PC-3 (cell line): ENCODE measurements around the gene CTNNA3. TPM values are rescaled to one million over a fixed set of nuclear protein-coding genes. Genes with fewer than 3 reads are reported as not detected.
"Not testable (repeated sequence)": the region's sequence is repeated elsewhere in the genome, so short reads cannot be mapped to it uniquely, and the experiment has no call there.

Experiments
- ATAC-seq: fragments of 200-7000 bp; cut with Tn5 transposase; 2 replicates; pipeline ENCODE4 v1.9.1; 2020; ENCODE audit warnings: mild to moderate bottlenecking, moderate library complexity
- BruUV-seq: library from RNA; stranded (reverse); fragments of 400-500 nt; replicated peaks from 2 replicates; lab custom pipeline; 2021; lab: Mats Ljungman, UMichigan
- CTCF ChIA-PET: fragments of 300-600 bp; sonication (Branson Sonifier 250); formaldehyde crosslinking; loops from one replicate; lab custom pipeline; 2022; ENCODE audit warnings: antibody characterized with exemption; lab: Charles Lee
- POLR2A ChIA-PET: fragments of 300-600 bp; sonication (Branson Sonifier 250); formaldehyde crosslinking; loops from one replicate; lab custom pipeline; 2022; ENCODE audit warnings: antibody characterized with exemption; ENCODE audit not compliant: unreplicated experiment; lab: Charles Lee
- DNase-seq: peaks from one replicate; pipeline ENCODE4 v3.0.0-alpha.2; 2015
- H2AFZ ChIP-seq: fragments of 300-600 bp; sonication (generic); 2 replicates; pipeline ENCODE4 v1.6.0; 2016; ENCODE audit warnings: antibody characterized with exemption, low read length
- H3F3A ChIP-seq: fragments of 300-600 bp; sonication (generic); one replicate; pipeline ENCODE4 v1.6.0; 2017; ENCODE audit warnings: antibody characterized with exemption, low read length, control low read depth, mild to moderate bottlenecking; ENCODE audit not compliant: unreplicated experiment
- H3K27ac ChIP-seq: fragments of 300-600 bp; sonication (generic); 2 replicates; pipeline ENCODE4 v1.5.1; 2016; ENCODE audit warnings: mild to moderate bottlenecking, low read length
- H3K27me3 ChIP-seq: fragments of 300-600 bp; sonication (generic); 2 replicates; pipeline ENCODE4 v1.6.1; 2016; ENCODE audit warnings: low read length, mixed read lengths
- H3K36me3 ChIP-seq: fragments of 300-600 bp; sonication (generic); 2 replicates; pipeline ENCODE4 v1.6.1; 2016; ENCODE audit warnings: low read depth, mixed run types, low read length, mixed read lengths
- H3K4me1 ChIP-seq: fragments of 300-600 bp; sonication (generic); 2 replicates; pipeline ENCODE4 v1.5.1; 2016; ENCODE audit warnings: low read length; ENCODE audit not compliant: insufficient read depth
- H3K4me2 ChIP-seq: fragments of 300-600 bp; sonication (generic); 2 replicates; pipeline ENCODE4 v1.6.0; 2016; ENCODE audit warnings: low read length
- H3K4me3 ChIP-seq: fragments of 300-600 bp; sonication (generic); 2 replicates; pipeline ENCODE4 v1.5.1; 2016; ENCODE audit warnings: mild to moderate bottlenecking, low read length, mixed read lengths
- H3K79me2 ChIP-seq: fragments of 300-600 bp; sonication (generic); 2 replicates; pipeline ENCODE4 v1.6.1; 2017; ENCODE audit warnings: low read length, mixed read lengths
- H3K9ac ChIP-seq: fragments of 300-600 bp; sonication (generic); 2 replicates; pipeline ENCODE4 v1.6.0; 2016; ENCODE audit warnings: mild to moderate bottlenecking, low read length
- H3K9me2 ChIP-seq: fragments of 300-600 bp; sonication (generic); replicated peaks from 2 replicates; pipeline ENCODE4 v1.6.1; 2016; ENCODE audit warnings: mixed run types, low read length, mixed read lengths
- H3K9me3 ChIP-seq: fragments of 300-600 bp; sonication (generic); 2 replicates; pipeline ENCODE4 v1.6.1; 2016; ENCODE audit warnings: low read length, mixed read lengths
- H4K20me1 ChIP-seq: fragments of 300-600 bp; sonication (generic); 2 replicates; pipeline ENCODE4 v1.6.1; 2016; ENCODE audit warnings: low read length, mixed read lengths
- CTCF ChIP-seq: fragments of 300-600 bp; sonication (generic); conservative IDR thresholded peaks from 2 replicates; pipeline ENCODE4 v1.5.1; 2017; ENCODE audit warnings: antibody characterized with exemption, low read depth, mild to moderate bottlenecking, low read length
- EZH2 ChIP-seq: fragments of 300-600 bp; sonication (generic); IDR thresholded peaks from one replicate; pipeline ENCODE4 v1.6.1; 2017; ENCODE audit warnings: antibody characterized with exemption, mild to moderate bottlenecking, low read length; ENCODE audit not compliant: unreplicated experiment
- EZH2phosphoT487 ChIP-seq: fragments of 300-600 bp; sonication (generic); IDR thresholded peaks from 2 replicates; pipeline ENCODE4 v1.6.1; 2018; ENCODE audit warnings: mild to moderate bottlenecking, antibody characterized with exemption, low read length, borderline replicate concordance
- intact Hi-C: fragments of 100-400 bp; cut with micrococcal nuclease; formaldehyde crosslinking; loops from 2 replicates; pipeline ENCODE4 v1.9.0; 2023
- total RNA-seq: library from RNA; depleted of rRNA; stranded (reverse); fragments of >200 nt; gene quantifications from 2 replicates; pipeline ENCODE4 v1.2.3, GENCODE V29; 2014

The CTNNA3 gene
- total RNA-seq, 1 experiment from 2014 or later: 1.9 TPM

- BruUV-seq: no TSS peak
- H3K27ac ChIP-seq: no peak overlapping the region
- H3F3A ChIP-seq: no peaks in the 10 kb centered on the region
- ChIA-PET POLR2A (interaction anchor here (0.6 kb wide), 1 partner anchor 10 kb away, joined by 3 read pairs; no protein-coding TSS in a partner anchor), CTCF (no interaction called here)
- no peaks in the 10 kb centered on the region for H3K36me3 ChIP-seq
- intact Hi-C loops: no loop called here
- no peak for TF ChIP-seq EZH2phosphoT487
- no peak for TF ChIP-seq EZH2
- no peak for TF ChIP-seq CTCF
- no peaks in the 10 kb centered on the region for H4K20me1 ChIP-seq
- no peaks in the 10 kb centered on the region for H3K9me2 ChIP-seq
- peak overlapping the region; percentile 10; the same call in 1 of the 2 replicates for H2AFZ ChIP-seq
- no peak overlapping the region for H3K9ac ChIP-seq
- no peak overlapping the region for H3K4me2 ChIP-seq
- H3K4me3 ChIP-seq: no peak overlapping the region
- no peak for DNase-seq
- no peaks in the 10 kb centered on the region for H3K9me3 ChIP-seq
- ATAC-seq: peak; percentile 50
- H3K4me1 ChIP-seq: no peaks in the 10 kb centered on the region
- H3K27me3 ChIP-seq: no peaks in the 10 kb centered on the region
- no peaks in the 10 kb centered on the region for H3K79me2 ChIP-seq
Measured at GRCh38 chr10:66366163-66366562, 1329.8 kb downstream of the CTNNA3 start.

GRCh38 chr10:66365686-66366085 is 1330.3 kb downstream of the CTNNA3 start:
- TF ChIP-seq EZH2 (no peak), EZH2phosphoT487 (no peak), CTCF (no peak)
- intact Hi-C loops: no loop called here
- POLR2A ChIA-PET: interaction anchor here (0.6 kb wide), 1 partner anchor 10 kb away, joined by 3 read pairs; no protein-coding TSS in a partner anchor
- H3K4me3 ChIP-seq: no peak overlapping the region
- CTCF ChIA-PET: no interaction called here
- DNase-seq: no peak
- H3K79me2 ChIP-seq: no peaks in the 10 kb centered on the region
- no peaks in the 10 kb centered on the region for H4K20me1 ChIP-seq
- H3K4me1 ChIP-seq: no peaks in the 10 kb centered on the region
- no peaks in the 10 kb centered on the region for H3K27me3 ChIP-seq
- H3K9me3 ChIP-seq: no peaks in the 10 kb centered on the region
- peak overlapping the region; percentile 10; the same call in 1 of the 2 replicates for H2AFZ ChIP-seq
- no peaks in the 10 kb centered on the region for H3K9me2 ChIP-seq
- H3K36me3 ChIP-seq: no peaks in the 10 kb centered on the region
- H3K4me2 ChIP-seq: no peak overlapping the region
- ATAC-seq: peak; percentile 23
- no peak overlapping the region for H3K27ac ChIP-seq
- no peaks in the 10 kb centered on the region for H3F3A ChIP-seq
- no TSS peak for BruUV-seq
- no peak overlapping the region for H3K9ac ChIP-seq

- H3K9me3 ChIP-seq: no peaks in the 10 kb centered on the region
- no peak overlapping the region for H3K4me2 ChIP-seq
- no peaks in the 10 kb centered on the region for H3K9me2 ChIP-seq
- CTCF ChIA-PET: interaction anchor here (0.6 to 1.0 kb wide), 7 partner anchors 13 to 274 kb away, joined by 3 to 7 read pairs (median 3); no protein-coding TSS in a partner anchor
- H3K79me2 ChIP-seq: no peaks in the 10 kb centered on the region
- POLR2A ChIA-PET: no interaction called here
- intact Hi-C loops: no loop called here
- no peaks in the 10 kb centered on the region for H3K36me3 ChIP-seq
- ATAC-seq (0 out of 2 replicates have a peak, but pooled peaks have one; percentile 10), DNase-seq (peak; percentile 56)
- TF ChIP-seq EZH2 (no peak), CTCF (peak; percentile 59), EZH2phosphoT487 (no peak)
- no peak overlapping the region for H3K4me3 ChIP-seq
- no peaks in the 10 kb centered on the region for H3K27me3 ChIP-seq
- no peaks in the 10 kb centered on the region for H4K20me1 ChIP-seq
- H3K4me1 ChIP-seq: no peaks in the 10 kb centered on the region
- H3K9ac ChIP-seq: no peak overlapping the region
- BruUV-seq: no TSS peak
- H3F3A ChIP-seq: no peaks in the 10 kb centered on the region
- no peak overlapping the region for H2AFZ ChIP-seq
- no peak overlapping the region for H3K27ac ChIP-seq
Measured at GRCh38 chr10:66362522-66362921, 1333.5 kb downstream of the CTNNA3 start.

GRCh38 chr10:66353822-66354221 is 1342.2 kb downstream of the CTNNA3 start:
- H3K9me3 ChIP-seq, H3K4me2 ChIP-seq, H3K79me2 ChIP-seq, H3K36me3 ChIP-seq, intact Hi-C loops, ATAC-seq, H3K27ac ChIP-seq, H4K20me1 ChIP-seq, BruUV-seq, H2AFZ ChIP-seq, H3K27me3 ChIP-seq, DNase-seq, POLR2A ChIA-PET, H3K9ac ChIP-seq, H3K9me2 ChIP-seq, CTCF ChIA-PET, H3K4me3 ChIP-seq: not testable (repeated sequence)
- H3F3A ChIP-seq: peaks cover 21% of the 10 kb centered on the region
- peaks cover 27% of the 10 kb centered on the region for H3K4me1 ChIP-seq
